HFFc6 (cell line): ENCODE measurements around the gene GOSR1. TPM values are rescaled to one million over a fixed set of nuclear protein-coding genes. Genes with fewer than 3 reads are reported as not detected.
A peak's percentile ranks its signal among the peaks of the same experiment; 100 is the strongest.
"Not testable (repeated sequence)": the region's sequence is repeated elsewhere in the genome, so short reads cannot be mapped to it uniquely, and the experiment has no call there.

Experiments
- DNase-seq: peaks from one replicate; pipeline ENCODE4 v3.0.0-alpha.2; 2018
- H3K27ac Mint-ChIP-seq: 2 replicates; pipeline ENCODE4 v1.8.0; 2020; ENCODE audit warnings: mild to moderate bottlenecking, mixed read lengths
- H3K27me3 Mint-ChIP-seq: 2 replicates; pipeline ENCODE4 v1.8.0; 2021; ENCODE audit warnings: mild to moderate bottlenecking, moderate library complexity, mixed read lengths; ENCODE audit not compliant: insufficient read depth
- H3K36me3 Mint-ChIP-seq: 2 replicates; pipeline ENCODE4 v1.8.0; 2021; ENCODE audit warnings: low read depth, mixed read lengths
- H3K4me1 Mint-ChIP-seq: 2 replicates; pipeline ENCODE4 v1.8.0; 2020; ENCODE audit warnings: low read depth, mixed read lengths
- H3K4me3 Mint-ChIP-seq: 2 replicates; pipeline ENCODE4 v1.8.0; 2020; ENCODE audit warnings: mild to moderate bottlenecking, moderate library complexity, mixed read lengths
- H3K9me3 Mint-ChIP-seq: 2 replicates; pipeline ENCODE4 v1.8.0; 2020; ENCODE audit warnings: mild to moderate bottlenecking, mixed read lengths
- total RNA-seq, 6 experiments: library from RNA; stranded (reverse); fragmentation: NEBNext Ultra II Directional; extraction: Animal tissue kit (Norgen Biotek cat#: 25700); gene quantifications; 2 replicates in 1 of 6; 3 replicates in 5 of 6; pipeline ENCODE4 v1.2.3, GENCODE V29; 2021
- TF ChIP-seq, protein P1 (sequence below): fragments of 200-600 bp; sonication (generic); IDR thresholded peaks from 2 replicates; pipeline ENCODE4 v1.5.0; 2021; ENCODE audit warnings: antibody characterized with exemption, mild to moderate bottlenecking

The GOSR1 gene
- total RNA-seq, 6 experiments from 2014 or later: 41.2 to 47.6 (median 43.9) TPM

DNA sequence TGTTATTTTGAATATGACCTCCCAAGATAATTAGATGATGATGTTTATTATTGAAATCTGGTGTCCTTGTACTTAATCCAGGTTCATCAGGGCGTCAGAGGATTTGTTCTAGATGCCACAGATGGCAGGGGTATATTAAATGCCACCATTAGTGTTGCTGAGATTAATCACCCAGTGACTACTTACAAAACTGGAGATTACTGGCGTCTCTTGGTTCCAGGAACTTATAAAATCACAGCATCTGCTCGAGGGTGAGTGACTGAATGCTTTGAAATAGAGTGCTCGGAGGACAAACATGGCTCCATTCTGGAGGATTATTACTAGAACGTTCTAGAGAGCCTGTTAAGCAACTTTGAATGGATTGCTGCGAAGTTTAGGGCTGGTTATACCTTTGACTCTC is 33.5 kb upstream of the GOSR1 start:
- TF ChIP-seq, protein P1, sequence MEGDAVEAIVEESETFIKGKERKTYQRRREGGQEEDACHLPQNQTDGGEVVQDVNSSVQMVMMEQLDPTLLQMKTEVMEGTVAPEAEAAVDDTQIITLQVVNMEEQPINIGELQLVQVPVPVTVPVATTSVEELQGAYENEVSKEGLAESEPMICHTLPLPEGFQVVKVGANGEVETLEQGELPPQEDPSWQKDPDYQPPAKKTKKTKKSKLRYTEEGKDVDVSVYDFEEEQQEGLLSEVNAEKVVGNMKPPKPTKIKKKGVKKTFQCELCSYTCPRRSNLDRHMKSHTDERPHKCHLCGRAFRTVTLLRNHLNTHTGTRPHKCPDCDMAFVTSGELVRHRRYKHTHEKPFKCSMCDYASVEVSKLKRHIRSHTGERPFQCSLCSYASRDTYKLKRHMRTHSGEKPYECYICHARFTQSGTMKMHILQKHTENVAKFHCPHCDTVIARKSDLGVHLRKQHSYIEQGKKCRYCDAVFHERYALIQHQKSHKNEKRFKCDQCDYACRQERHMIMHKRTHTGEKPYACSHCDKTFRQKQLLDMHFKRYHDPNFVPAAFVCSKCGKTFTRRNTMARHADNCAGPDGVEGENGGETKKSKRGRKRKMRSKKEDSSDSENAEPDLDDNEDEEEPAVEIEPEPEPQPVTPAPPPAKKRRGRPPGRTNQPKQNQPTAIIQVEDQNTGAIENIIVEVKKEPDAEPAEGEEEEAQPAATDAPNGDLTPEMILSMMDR: no peak
- Mint-ChIP-seq H3K36me3 (peaks cover 15% of the 10 kb centered on the region), H3K27ac (no peak overlapping the region)

DNA sequence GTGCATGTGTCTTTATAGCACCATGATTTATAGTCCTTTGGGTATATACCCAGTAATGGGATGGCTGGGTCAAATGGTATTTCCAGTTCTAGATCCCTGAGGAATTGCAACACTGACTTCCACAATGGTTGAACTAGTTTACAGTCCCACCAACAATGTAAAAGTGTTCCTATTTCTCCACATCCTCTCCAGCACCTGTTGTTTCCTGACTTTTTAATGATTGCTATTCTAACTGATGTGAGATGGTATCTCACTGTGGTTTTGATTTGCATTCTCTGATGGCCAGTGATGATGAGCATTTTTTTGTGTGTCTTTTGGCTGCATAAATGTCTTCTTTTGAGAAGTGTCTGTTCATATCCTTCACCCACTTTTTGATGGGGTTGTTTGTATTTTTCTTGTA is 30.6 kb upstream of the GOSR1 start:
- Mint-ChIP-seq H3K4me1 (peaks cover 11% of the 10 kb centered on the region), H3K36me3 (peaks cover 15% of the 10 kb centered on the region)
- not testable (repeated sequence) for H3K4me3 Mint-ChIP-seq, H3K27me3 Mint-ChIP-seq, DNase-seq, H3K9me3 Mint-ChIP-seq, H3K27ac Mint-ChIP-seq

More for the DNA sequence above, 33.5 kb upstream of the GOSR1 start:
- DNase-seq: no peak
- no peaks in the 10 kb centered on the region for H3K9me3 Mint-ChIP-seq
- H3K4me3 Mint-ChIP-seq: no peak overlapping the region
- H3K4me1 Mint-ChIP-seq: no peaks in the 10 kb centered on the region
- H3K27me3 Mint-ChIP-seq: no peaks in the 10 kb centered on the region; the same call in 1 of the 2 replicates

DNA sequence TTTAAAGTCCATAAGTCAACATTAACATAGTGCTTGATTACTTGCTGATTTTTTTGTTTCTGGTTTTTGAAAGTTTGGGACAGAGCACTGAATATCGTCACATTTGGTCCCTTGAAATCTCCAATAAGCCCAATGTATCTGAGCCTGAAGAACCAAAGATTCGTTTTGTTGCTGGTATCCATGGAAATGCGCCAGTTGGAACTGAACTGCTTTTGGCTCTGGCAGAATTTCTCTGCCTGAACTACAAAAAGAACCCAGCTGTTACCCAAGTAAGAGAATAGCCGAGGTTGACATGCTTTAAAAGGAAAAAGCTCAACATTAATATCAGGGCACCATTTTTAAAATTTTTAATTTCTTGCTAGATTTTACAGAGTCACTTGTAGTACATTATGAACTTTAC is 27.7 kb upstream of the GOSR1 start:
- Mint-ChIP-seq H3K4me3 (no peak overlapping the region), H3K9me3 (no peaks in the 10 kb centered on the region), H3K4me1 (peaks cover 11% of the 10 kb centered on the region), H3K27me3 (no peaks in the 10 kb centered on the region; the same call in 1 of the 2 replicates), H3K36me3 (peaks cover 31% of the 10 kb centered on the region), H3K27ac (no peak overlapping the region)
- DNase-seq: no peak
- TF ChIP-seq, protein P1: no peak

DNA sequence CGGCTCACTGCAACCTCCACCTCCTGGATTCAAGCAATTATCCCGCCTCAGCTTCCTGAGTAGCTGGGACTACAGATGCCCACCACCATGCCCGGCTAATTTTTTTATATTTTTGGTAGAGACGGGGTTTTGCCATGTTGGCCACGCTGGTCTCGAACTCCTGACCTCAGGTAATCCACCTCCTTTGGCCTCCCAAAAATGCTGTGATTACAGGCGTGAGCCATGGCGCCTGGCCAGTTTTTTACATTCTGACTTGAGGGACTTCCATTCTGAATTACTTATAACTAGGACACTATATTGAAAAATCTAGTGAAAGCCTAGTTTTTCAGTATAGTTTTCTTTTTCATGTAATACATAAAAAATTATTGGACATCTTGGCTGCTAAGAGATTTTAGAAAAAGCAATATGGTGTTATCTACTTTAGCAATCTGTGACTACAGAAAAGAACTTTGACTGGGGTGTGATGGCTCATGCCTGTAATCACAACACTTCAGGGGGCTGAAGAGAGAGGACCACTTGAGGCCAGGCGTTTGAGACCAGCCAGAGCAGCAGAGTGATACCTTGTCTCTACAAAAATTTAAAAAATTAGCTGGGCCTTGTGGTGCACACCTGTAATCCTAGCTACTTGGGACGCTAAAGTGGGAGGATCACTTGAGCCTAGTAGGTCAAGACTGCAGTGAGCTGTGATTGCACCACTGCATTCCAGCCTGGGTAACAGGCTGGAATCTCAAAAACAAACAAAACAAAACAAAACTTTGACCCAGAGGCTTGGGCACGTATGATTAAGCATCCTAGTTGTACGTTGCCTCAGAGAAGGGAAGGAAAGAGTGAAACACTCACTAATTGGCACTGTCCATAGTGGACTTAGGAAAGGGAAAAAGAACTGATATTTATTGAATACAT is 26.8 kb upstream of the GOSR1 start:
- Mint-ChIP-seq H3K27me3 (no peaks in the 10 kb centered on the region; the same call in 1 of the 2 replicates), H3K36me3 (peaks cover 30% of the 10 kb centered on the region), H3K4me3 (no peak overlapping the region), H3K27ac (peak overlapping the region; percentile 58), H3K4me1 (peaks cover 11% of the 10 kb centered on the region), H3K9me3 (no peaks in the 10 kb centered on the region)
- peak; percentile 42 for DNase-seq
- TF ChIP-seq, protein P1: no peak

DNA sequence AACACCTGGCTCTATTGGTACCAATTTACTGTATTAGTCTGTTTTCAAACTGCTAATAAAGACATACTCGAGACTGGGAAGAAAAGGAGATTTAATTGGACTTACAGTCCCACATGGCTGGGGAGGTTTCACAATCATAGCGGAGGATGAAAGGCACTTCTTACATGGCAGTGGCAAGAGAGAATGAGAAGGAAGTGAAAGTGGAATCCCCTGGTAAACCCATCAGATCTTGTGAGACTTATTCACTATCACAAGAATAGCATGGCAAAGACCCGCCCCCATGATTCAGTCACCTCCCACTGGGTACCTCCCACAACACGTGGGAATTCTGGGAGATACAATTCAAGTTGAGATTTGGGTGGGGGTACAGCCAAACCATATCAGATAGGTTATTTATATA is 22.6 kb upstream of the GOSR1 start:
- TF ChIP-seq, protein P1: no peak
- Mint-ChIP-seq H3K9me3 (no peaks in the 10 kb centered on the region), H3K27ac (no peak overlapping the region), H3K27me3 (no peaks in the 10 kb centered on the region), H3K4me3 (no peak overlapping the region), H3K36me3 (peaks cover 35% of the 10 kb centered on the region), H3K4me1 (peaks cover 11% of the 10 kb centered on the region)
- no peak for DNase-seq

DNA sequence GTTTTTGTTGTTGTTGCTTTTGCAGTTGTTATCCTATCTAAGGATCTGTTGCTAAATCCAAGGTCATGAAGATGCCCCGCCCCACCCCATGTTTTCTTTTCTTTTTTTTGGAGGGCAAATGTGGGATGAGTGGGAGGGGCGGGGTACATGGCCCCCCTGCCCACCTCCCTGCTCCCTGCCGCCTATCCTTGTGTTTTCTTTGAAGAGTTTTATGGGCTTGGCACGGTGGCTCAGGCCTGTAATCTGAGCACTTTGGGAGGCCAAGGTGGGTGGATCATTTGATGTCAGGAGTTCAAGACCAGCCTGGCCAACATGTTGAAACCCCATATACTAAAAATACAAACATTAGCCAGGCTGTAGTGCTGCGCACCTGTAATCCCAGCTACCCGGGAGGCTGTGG is 18.8 kb upstream of the GOSR1 start:
- no peaks in the 10 kb centered on the region; the same call in 1 of the 2 replicates for H3K27me3 Mint-ChIP-seq
- DNase-seq: no peak
- TF ChIP-seq, protein P1: no peak
- H3K36me3 Mint-ChIP-seq: peaks cover 32% of the 10 kb centered on the region
- H3K27ac Mint-ChIP-seq: no peak overlapping the region
- H3K9me3 Mint-ChIP-seq: no peaks in the 10 kb centered on the region
- peaks cover 4% of the 10 kb centered on the region; the same call in 1 of the 2 replicates for H3K4me1 Mint-ChIP-seq
- no peak overlapping the region for H3K4me3 Mint-ChIP-seq

DNA sequence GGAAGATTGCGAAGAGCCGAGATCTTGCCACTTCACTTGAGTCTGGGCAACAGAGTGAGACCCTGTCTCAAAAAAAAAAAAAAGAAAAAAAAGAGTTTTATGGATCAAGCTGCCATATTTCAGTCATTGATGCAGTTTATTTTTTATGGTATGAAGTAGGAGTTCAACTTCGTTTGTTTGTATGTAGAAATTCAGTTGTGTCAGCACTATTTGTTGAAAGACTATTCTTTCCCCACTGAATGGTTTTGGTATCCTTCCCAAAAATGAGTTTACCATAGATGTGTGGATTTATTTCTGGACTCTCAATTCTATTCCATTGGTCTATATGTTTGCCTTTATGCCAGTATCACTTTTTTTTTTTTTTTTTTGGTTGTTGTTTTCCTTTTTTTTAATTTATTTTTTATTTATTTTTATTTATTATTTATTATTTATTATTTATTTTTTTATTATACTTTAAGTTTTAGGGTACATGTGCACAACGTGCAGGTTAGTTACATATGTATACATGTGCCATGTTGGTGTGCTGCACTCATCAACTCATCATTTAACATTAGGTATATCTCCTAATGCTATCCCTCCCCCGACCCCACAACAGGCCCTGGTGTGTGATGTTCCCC is 18.3 kb upstream of the GOSR1 start:
- not testable (repeated sequence) for H3K4me1 Mint-ChIP-seq, H3K4me3 Mint-ChIP-seq, DNase-seq, H3K9me3 Mint-ChIP-seq, H3K27ac Mint-ChIP-seq, H3K27me3 Mint-ChIP-seq
- H3K36me3 Mint-ChIP-seq: peaks cover 32% of the 10 kb centered on the region
